Retina (tissue), 1 donor: ENCODE measurements around the gene CDX4.
"Not testable (repeated sequence)": the region's sequence is repeated elsewhere in the genome, so short reads cannot be mapped to it uniquely, and the experiment has no call there.

Source experiments
- DNase-seq: peaks from one replicate; pipeline ENCODE4 v3.0.0-alpha.2; 2016

Gene CDX4, protein sequence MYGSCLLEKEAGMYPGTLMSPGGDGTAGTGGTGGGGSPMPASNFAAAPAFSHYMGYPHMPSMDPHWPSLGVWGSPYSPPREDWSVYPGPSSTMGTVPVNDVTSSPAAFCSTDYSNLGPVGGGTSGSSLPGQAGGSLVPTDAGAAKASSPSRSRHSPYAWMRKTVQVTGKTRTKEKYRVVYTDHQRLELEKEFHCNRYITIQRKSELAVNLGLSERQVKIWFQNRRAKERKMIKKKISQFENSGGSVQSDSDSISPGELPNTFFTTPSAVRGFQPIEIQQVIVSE

DNA sequence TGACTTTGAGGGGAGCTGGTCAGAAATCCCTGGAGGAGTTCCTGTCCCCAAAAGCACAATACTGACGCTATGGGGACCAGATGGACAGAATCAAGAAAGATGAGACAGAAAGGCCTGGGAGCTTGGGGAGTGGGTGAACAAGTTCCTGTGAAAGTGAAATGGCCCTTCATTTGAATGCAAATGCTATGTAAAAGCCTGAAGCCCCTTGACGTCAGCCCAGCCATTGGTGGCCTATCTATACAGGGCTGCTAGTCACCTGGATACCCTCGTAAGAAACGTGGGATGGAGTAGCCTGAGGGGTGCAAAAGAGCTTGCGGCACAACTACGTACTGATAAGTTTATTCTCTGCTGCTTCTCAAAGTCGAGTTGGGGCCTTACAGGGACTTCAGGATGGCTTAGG, at the start of gene CDX4:
Gene CDX4, plus strand, starts transcription at position 223 of the 400 bp plus-strand sequence. CDS start 201 bp downstream, outside the sequence.
- no peak for DNase-seq

DNA sequence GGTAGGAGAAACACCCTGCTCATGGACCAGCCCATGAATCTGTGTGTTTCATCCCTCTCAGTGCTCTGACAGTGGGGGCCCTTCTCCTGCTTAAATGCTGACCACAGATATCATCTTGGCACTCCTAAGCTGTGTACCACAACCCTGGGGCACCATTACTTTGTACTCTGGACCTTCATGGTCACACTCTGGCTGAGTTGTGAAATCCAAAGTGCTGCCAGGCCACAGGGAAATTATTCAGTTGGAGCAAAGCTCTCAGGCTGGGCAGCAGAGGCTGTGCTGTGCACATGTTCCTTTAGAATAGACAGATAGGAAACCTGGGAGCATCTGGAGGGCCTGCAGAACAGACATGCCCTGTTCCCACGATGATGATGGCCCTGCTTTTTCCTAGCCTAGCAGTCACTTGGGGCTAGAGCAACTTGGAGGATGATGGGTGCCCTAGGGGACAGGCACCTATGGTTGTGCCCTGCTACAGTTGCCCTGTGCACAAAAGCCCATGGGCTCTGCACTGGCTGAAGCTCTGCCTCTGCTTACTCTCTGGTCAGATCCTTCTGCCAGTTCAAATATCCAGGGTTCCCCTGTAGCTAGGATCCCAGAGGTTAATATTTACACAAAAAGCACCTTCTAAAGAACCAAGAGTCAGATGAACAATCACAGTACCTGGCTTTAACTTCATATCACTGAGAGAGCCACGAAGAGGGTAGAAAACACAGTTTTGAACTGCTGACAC, 48.5 kb upstream of the CDX4 start:
- no peak for DNase-seq

DNA sequence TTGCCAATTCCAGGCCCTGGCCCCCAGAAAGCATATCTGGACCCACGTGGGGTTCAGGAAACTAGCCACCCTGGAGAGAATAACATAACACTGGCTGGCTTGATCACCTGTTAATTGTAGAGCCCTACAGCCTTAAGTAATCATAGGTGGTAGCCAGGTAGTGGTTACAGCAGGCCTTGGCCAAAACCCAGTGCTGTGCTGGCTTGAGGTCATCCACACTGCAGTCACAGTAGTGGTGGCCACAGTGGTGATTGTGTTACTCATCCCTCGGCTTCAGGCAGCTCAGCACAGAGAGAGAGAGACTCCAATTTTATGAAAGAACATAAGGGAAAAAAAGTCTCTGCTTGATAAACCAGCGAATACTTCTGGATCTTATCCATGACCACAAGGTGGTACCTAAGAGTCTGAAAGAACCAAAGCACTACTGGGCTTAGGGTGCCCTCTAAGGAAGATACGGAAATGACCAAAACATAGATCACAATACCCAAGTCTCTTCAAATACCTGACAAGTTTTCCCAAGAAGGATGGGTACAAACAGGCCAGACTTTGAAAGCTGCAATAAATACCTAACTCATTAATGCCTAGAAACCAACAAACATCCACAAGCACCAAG, 46.6 kb upstream of the CDX4 start:
- DNase-seq, result no peak

DNA sequence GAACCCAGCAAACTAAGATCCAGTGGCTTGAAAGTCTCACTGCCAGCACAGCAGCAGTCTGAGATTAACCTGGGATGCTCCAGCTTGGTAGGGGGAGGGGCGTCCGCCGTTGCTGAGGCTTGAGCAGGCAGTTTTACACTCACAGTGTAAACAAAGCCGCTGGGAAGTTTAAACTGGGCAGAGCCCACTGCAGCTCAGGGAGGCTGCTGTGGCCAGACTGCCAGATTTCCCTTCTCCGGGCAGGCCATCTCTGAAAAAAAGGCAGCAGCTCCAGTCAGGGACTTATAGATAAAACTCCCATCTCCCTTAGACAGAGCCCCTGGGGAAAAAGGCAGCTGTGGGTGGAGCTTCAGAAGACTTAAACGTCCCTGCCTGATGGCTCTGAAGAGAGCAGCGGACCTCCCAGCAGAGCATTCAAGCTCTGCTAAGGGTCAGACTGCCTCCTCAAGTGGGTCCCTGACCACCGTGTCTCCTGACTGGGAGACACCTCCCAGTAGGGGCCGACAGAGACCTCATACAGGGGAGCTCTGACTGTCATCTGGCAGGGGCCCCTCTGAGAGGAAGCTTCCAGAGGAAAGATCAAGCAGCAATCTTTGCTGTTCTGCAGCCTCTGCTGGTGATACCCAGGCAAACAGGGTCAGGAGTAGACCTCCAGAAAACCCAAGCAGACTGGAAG, 45.1 kb upstream of the CDX4 start:
- DNase-seq, result peak; percentile 55

DNA sequence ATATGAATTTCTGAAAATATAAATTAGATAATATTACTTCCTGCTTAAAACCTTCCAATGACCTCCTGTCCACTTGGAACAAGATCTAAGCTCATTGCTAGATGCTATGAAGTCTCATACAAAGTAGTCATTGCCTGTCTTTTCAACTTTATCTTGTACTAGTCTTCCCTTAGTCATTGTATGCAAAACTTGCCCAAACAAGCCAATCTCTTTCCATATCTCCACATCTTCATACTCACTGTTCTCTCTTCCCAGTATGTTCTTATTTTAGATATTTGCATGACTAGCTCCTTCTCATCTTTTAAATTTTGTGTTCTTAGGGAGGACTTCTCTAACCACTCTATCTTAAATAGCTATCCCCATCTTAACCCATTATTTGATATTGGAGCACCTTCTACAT, 33.9 kb upstream of the CDX4 start:
- no peak for DNase-seq

DNA sequence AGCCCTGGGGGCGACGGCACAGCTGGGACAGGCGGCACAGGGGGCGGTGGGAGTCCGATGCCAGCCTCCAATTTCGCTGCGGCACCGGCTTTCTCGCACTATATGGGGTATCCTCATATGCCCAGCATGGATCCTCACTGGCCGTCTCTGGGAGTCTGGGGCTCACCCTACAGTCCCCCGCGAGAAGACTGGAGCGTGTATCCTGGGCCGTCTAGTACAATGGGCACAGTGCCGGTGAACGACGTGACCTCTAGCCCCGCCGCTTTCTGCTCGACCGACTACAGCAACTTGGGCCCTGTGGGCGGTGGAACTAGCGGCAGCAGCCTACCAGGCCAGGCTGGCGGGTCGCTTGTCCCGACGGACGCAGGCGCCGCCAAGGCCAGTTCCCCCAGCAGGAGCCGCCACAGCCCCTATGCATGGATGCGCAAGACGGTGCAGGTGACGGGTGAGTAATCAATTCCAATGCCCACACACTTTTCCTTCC, 500 bp downstream of the CDX4 start:
- DNase-seq, result no peak

DNA sequence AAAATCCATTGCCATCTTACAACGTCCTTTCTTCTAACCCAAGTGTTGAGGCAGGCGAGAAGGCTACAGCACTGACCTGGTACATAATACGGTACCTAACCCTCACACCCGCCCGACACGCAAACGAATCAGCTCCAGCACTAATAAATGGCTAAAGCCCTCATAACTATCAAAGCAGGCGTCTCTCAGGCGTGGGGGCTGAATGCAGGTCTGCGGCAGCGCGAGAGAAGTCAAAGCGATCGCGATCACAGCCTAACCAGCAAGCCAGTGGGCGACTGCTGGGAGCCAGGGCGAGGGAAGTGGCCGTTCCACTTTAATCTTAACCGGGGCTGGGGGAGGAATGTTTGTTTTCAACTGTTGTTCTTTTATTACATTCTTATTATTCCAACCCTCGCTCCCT, 1.5 kb downstream of the CDX4 start:
- DNase-seq, result peak; percentile 44

DNA sequence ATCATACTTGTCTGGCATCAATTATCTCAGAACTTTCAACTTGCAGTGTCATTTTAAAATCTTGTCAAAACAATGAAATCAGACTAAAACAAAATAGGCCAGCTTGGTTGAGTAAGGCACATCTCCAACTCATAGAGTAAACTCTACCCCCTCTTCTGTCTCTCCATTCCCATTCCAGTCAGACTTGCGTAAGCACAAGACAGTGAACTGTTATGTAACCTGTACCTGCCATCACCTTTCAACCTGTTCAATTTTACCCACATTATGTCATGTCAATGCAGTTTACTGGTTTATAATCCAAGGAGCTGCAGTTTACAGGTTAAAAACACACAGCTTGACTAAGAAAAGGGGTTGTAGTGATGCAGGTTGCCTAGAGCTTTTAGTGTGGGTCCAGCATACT, 8.3 kb downstream of the CDX4 start:
- no peak for DNase-seq

DNA sequence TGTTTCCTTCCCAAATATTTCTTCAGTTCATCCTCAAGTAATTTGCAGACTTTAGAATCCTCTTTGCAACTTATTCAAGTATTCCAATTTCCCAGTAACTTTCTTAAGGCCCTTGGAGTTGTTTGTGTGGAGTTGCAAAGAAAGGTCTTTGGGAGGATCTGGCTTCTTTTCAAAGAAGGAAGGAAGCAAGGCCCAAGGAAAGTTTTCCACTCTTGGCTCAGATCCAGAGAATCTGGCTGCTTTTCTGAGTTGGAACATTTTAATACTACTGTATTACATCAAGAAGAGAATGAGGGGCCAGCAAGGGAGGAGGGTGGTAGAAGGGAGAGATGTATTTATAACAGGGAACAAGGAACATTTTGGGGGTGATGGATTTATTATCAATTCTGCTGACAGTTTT, 10.5 kb downstream of the CDX4 start:
- DNase-seq, result no peak

DNA sequence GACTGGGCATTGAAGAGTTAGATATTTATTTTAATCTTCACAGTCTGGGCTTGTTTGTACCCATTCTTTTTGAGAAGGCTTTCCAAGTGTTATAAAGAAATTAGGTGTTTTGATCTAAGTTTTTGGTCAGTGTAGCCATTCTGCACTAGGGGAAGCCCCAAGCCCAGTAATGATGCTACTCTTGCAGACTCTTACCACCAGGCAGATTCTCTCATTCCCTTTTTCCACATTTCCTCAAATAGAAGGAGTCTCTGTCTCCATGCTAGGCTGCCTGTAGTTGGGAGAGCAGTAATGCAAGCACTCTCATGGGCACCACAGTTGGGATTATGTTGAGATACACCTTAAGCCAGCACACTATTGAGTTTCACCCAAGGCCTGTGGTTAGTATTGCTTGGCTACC, 21.5 kb downstream of the CDX4 start:
- DNase-seq, result no peak

DNA sequence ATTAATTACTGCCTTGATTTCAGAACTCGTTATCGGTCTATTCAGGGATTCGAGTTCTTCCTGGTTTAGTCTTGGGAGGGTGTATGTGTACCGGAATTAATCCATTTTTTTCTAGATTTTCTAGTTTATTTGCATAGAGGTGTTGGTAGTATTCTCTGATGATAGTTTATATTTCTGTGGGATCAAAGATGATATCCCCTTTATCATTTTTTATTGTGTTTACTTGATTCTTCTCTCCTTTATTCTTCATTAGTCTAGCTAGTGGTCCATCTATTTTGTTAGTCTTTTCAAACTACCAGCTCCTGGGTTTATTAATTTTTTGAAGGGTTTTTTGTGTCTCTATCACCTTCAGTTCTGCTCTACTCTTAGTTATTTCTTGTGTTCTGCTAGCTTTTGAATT, 32.1 kb downstream of the CDX4 start:
- DNase-seq, result no peak

DNA sequence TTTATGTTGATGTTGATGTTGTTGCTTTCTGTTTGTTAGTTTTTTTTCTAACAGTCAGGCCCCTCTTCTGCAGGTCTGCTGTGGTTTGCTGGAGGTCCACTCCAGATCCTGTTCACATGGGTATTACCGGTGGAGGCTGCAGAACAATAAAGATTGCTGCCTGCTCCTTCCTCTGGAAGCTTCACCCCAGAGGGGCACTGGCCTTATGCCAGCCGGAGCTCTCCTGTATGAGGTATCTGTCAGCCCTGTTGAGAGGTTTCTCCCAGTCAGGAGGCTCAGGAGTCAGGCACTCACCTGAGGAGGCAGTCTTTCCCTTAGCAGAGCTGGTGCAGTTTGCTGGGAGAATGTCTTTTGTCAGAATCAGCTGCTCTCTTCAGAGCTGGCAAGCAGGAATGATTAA, 34.7 kb downstream of the CDX4 start:
- DNase-seq, result no peak

DNA sequence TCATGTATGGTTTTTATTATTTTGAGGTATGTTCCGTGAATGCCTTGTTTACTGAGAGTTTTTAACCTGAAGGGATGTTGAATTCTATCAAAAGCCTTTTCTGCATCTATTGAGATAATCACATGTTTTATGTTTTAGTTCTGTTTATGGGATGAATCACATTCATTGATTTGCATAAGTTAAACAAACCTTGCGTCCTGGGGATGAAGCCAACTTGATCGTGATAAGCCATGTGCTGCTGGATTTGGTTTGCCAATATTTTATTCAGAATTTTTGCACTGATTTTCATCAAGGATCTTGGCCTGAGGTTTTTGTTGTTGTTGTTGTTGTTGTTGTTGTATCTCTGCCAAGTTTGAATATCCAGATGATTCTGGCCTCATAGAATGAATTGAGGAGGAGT, 43.8 kb downstream of the CDX4 start:
- DNase-seq, result no peak

DNA sequence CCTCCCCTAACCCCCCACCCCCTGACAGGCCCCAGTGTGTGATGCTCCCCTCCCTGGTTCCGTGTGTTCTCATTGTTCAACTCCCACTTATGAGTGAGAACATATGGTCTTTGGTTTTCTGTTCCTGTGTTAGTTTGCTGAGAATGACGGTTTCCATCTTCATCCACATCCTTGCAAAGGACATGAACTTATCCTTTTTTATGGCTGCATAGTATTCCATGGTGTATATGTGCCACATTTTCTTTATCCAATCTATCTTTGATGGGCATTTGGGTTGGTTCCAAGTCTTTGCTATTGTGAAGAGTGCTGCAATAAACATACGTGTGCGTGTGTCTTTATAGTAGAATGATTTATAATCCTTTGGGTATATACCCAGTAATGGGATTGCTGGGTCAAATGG, 45.3 kb downstream of the CDX4 start:
- not testable (repeated sequence) for DNase-seq
